IMR-90 (cell line): ENCODE results near the gene NCDN.

Source experiments
- BHLHE40 ChIP-seq: fragments of 150-350 bp; IDR thresholded peaks from 2 replicates; pipeline ENCODE4 v1.6.1; 2016; ENCODE audit warnings: mild to moderate bottlenecking, low read depth, low read length
- CEBPB ChIP-seq: IDR thresholded peaks from 2 replicates; pipeline ENCODE4 v1.6.1; 2012; ENCODE audit warnings: low read depth, low read length, improper control_type of control experiment
- CTCF ChIP-seq: conservative IDR thresholded peaks from 2 replicates; pipeline ENCODE4 v1.5.1; 2012; ENCODE audit warnings: mild to moderate bottlenecking, low read depth, low read length, improper control_type of control experiment
- ELK1 ChIP-seq: fragments of 150-350 bp; IDR thresholded peaks from 2 replicates; pipeline ENCODE4 v1.6.1; 2016; ENCODE audit warnings: low read depth, mild to moderate bottlenecking, low read length, moderate library complexity, borderline replicate concordance
- MAFK ChIP-seq: IDR thresholded peaks from 2 replicates; pipeline ENCODE4 v1.6.1; 2012; ENCODE audit warnings: low read depth, low read length, improper control_type of control experiment
- MAZ ChIP-seq: IDR thresholded peaks from 2 replicates; pipeline ENCODE4 v1.6.1; 2012; ENCODE audit warnings: low read depth, mild to moderate bottlenecking, low read length, improper control_type of control experiment, moderate library complexity, borderline replicate concordance
- MXI1 ChIP-seq: IDR thresholded peaks from 2 replicates; pipeline ENCODE4 v1.6.1; 2012; ENCODE audit warnings: low read depth, mild to moderate bottlenecking, low read length, moderate library complexity, borderline replicate concordance
- NFE2L2 ChIP-seq: fragments of 150-350 bp; IDR thresholded peaks from 2 replicates; pipeline ENCODE4 v1.6.1; 2016; ENCODE audit warnings: low read depth, mild to moderate bottlenecking, low read length
- POLR2A ChIP-seq: IDR thresholded peaks from 2 replicates; pipeline ENCODE4 v1.6.1; 2012; ENCODE audit warnings: mild to moderate bottlenecking, low read depth, low read length
- RAD21 ChIP-seq: IDR thresholded peaks from 2 replicates; pipeline ENCODE4 v1.6.1; 2012; ENCODE audit warnings: low read length, improper control_type of control experiment
- RCOR1 ChIP-seq: IDR thresholded peaks from 2 replicates; pipeline ENCODE4 v1.6.1; 2012; ENCODE audit warnings: mild to moderate bottlenecking, low read length, improper control_type of control experiment; ENCODE audit not compliant: insufficient replicate concordance
- RFX5 ChIP-seq: IDR thresholded peaks from 2 replicates; pipeline ENCODE4 v1.8.0; 2012; ENCODE audit warnings: low read depth, mild to moderate bottlenecking, low read length, moderate library complexity
- SMC3 ChIP-seq: fragments of 150-350 bp; IDR thresholded peaks from 2 replicates; pipeline ENCODE4 v1.6.1; 2016; ENCODE audit warnings: low read depth, mild to moderate bottlenecking, antibody characterized with exemption, low read length, moderate library complexity
- USF2 ChIP-seq: fragments of 150-350 bp; IDR thresholded peaks from 2 replicates; pipeline ENCODE4 v1.6.1; 2017; ENCODE audit warnings: mild to moderate bottlenecking, antibody characterized with exemption, low read length, low read depth

- no peak for TF ChIP-seq POLR2A
- TF ChIP-seq SMC3, result no peak
- no peak for TF ChIP-seq CTCF
- no peak for TF ChIP-seq ELK1
- TF ChIP-seq RCOR1, result no peak
- no peak for TF ChIP-seq MAFK
- no peak for TF ChIP-seq MXI1
- TF ChIP-seq RFX5, result no peak
- TF ChIP-seq RAD21, result no peak
- TF ChIP-seq BHLHE40, result no peak
- TF ChIP-seq NFE2L2, result no peak
- TF ChIP-seq MAZ, result no peak
- TF ChIP-seq USF2, result no peak
- TF ChIP-seq CEBPB, result no peak
Measured at GRCh38 chr1:35564884-35565741, 7.5 kb downstream of the NCDN start.
